ENCODE data around the gene KDM6B.
"Not testable (repeated sequence)": the region's sequence is repeated elsewhere in the genome, so short reads cannot be mapped to it uniquely, and the experiment has no call there.

The KDM6B gene

GRCh38 chr17:7806587-7806986, 27.4 kb upstream of the KDM6B start:
- no peaks in the 10 kb centered on the region for H3K36me3 ChIP-seq (ENCODE audit: control insufficient read depth, insufficient read depth, low read length)
- H3K9me3 ChIP-seq (ENCODE audit: control insufficient read depth, insufficient read depth, low read length): no peaks in the 10 kb centered on the region
- no peak for DNase-seq (ENCODE audit: low read depth, low spot score)
- H3K27me3 ChIP-seq (ENCODE audit: control insufficient read depth, insufficient read depth, low read length): no peaks in the 10 kb centered on the region
- H3K27ac ChIP-seq (ENCODE audit: low read length): no peak overlapping the region
- no peak overlapping the region for H3K4me3 ChIP-seq (ENCODE audit: low read length)
- no peaks in the 10 kb centered on the region for H3K4me1 ChIP-seq (ENCODE audit: control insufficient read depth, insufficient read depth, low read length)
- WGBS (ENCODE audit: insufficient coverage, insufficient read length): no CpG with 5 or more reads among the region's 6 CpGs

- no peaks in the 10 kb centered on the region for H3K9me3 ChIP-seq (ENCODE audit: control insufficient read depth, insufficient read depth, low read length)
- WGBS (ENCODE audit: insufficient coverage, insufficient read length): no CpG with 5 or more reads among the region's 21 CpGs
- no peaks in the 10 kb centered on the region for H3K36me3 ChIP-seq (ENCODE audit: control insufficient read depth, insufficient read depth, low read length)
- H3K27ac ChIP-seq (ENCODE audit: low read length): no peak overlapping the region
- no peak for DNase-seq (ENCODE audit: low read depth, low spot score)
- no peaks in the 10 kb centered on the region for H3K4me1 ChIP-seq (ENCODE audit: control insufficient read depth, insufficient read depth, low read length)
- no peaks in the 10 kb centered on the region for H3K27me3 ChIP-seq (ENCODE audit: control insufficient read depth, insufficient read depth, low read length)
- no peak overlapping the region for H3K4me3 ChIP-seq (ENCODE audit: low read length)
These were observed 26.8 kb upstream of the KDM6B start for GRCh38 chr17:7807206-7807605.

DNA sequence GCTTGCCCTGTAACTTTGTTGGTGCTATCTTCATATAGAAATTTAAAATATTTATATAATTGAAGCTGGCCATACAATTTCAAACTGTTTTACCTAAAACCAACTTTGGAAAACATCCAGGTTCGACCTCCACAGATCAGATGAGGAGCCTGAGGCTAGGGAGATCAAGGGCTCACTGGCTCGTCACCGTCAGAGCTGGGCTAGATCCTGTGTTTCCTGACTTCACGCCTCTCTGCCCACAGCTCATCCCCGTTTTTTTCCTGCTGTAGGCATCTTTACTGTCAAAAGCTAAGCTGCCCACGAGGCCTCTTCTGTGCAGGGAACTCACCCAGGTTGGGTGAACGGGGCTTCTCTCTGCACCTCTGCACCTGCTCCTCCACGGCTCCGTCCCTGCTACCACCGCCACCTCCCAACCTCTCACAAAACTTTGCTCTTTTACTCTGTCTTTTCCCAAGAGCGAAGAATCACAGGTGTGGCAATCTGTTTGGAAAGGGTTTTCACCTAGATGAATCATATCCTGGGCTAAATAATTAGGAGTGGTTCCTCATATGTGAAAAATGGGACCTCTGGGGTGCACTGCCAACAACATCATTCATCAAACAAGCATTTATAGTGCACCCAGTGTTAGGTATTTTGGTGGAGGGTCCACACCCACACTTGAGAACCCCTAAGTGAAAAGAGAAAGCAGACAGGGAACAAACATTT, 24.8 kb upstream of the KDM6B start:
- Histone ChIP-seq H3K36me3 (ENCODE audit: control insufficient read depth, insufficient read depth, low read length) (no peaks in the 10 kb centered on the region), H3K4me3 (ENCODE audit: low read length) (no peak overlapping the region), H3K9me3 (ENCODE audit: control insufficient read depth, insufficient read depth, low read length) (no peaks in the 10 kb centered on the region), H3K4me1 (ENCODE audit: control insufficient read depth, insufficient read depth, low read length) (no peaks in the 10 kb centered on the region), H3K27ac (ENCODE audit: low read length) (no peak overlapping the region), H3K27me3 (ENCODE audit: control insufficient read depth, insufficient read depth, low read length) (no peaks in the 10 kb centered on the region)
- no peak for DNase-seq (ENCODE audit: low read depth, low spot score)
- WGBS (ENCODE audit: insufficient coverage, insufficient read length): no CpG with 5 or more reads among the region's 11 CpGs

GRCh38 chr17:7809791-7810343, 24.1 kb upstream of the KDM6B start:
- H3K27ac ChIP-seq (ENCODE audit: low read length); H3K36me3 ChIP-seq (ENCODE audit: control insufficient read depth, insufficient read depth, low read length); H3K4me1 ChIP-seq (ENCODE audit: control insufficient read depth, insufficient read depth, low read length); H3K27me3 ChIP-seq (ENCODE audit: control insufficient read depth, insufficient read depth, low read length); H3K9me3 ChIP-seq (ENCODE audit: control insufficient read depth, insufficient read depth, low read length); DNase-seq (ENCODE audit: low read depth, low spot score); H3K4me3 ChIP-seq (ENCODE audit: low read length): not testable (repeated sequence)
- no CpG with 5 or more reads among the region's 9 CpGs for WGBS (ENCODE audit: insufficient coverage, insufficient read length)

- DNase-seq (ENCODE audit: low read depth, low spot score): no peak
- Histone ChIP-seq H3K36me3 (ENCODE audit: control insufficient read depth, insufficient read depth, low read length) (no peaks in the 10 kb centered on the region), H3K4me3 (ENCODE audit: low read length) (no peak overlapping the region), H3K27me3 (ENCODE audit: control insufficient read depth, insufficient read depth, low read length) (no peaks in the 10 kb centered on the region), H3K4me1 (ENCODE audit: control insufficient read depth, insufficient read depth, low read length) (no peaks in the 10 kb centered on the region), H3K27ac (ENCODE audit: low read length) (no peak overlapping the region), H3K9me3 (ENCODE audit: control insufficient read depth, insufficient read depth, low read length) (no peaks in the 10 kb centered on the region)
- WGBS (ENCODE audit: insufficient coverage, insufficient read length): no CpG with 5 or more reads among the region's 3 CpGs
These were observed 22.8 kb upstream of the KDM6B start for GRCh38 chr17:7811251-7811650.

DNA sequence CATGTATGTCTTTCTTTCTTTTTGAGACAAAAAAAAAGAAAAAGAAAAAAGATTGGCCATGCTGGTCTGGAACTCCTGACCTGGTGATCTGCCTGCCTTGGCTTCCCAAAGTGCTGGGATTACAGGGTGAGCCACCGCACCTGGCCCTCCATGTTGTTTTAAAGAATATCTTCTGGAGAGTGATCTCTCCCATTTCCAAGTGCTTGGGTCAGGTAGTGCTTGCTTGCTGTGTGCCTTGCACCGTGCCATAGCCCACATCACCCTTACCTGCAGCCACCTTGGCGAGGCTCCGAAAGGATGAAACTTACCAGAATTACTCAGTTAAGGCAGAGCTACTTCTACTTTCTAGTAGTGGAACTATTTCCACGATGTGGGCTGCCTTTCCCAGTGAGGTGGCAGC, 19.0 kb upstream of the KDM6B start:
- no peak for DNase-seq (ENCODE audit: low read depth, low spot score)
- WGBS (ENCODE audit: insufficient coverage, insufficient read length): no CpG with 5 or more reads among the region's 5 CpGs

DNA sequence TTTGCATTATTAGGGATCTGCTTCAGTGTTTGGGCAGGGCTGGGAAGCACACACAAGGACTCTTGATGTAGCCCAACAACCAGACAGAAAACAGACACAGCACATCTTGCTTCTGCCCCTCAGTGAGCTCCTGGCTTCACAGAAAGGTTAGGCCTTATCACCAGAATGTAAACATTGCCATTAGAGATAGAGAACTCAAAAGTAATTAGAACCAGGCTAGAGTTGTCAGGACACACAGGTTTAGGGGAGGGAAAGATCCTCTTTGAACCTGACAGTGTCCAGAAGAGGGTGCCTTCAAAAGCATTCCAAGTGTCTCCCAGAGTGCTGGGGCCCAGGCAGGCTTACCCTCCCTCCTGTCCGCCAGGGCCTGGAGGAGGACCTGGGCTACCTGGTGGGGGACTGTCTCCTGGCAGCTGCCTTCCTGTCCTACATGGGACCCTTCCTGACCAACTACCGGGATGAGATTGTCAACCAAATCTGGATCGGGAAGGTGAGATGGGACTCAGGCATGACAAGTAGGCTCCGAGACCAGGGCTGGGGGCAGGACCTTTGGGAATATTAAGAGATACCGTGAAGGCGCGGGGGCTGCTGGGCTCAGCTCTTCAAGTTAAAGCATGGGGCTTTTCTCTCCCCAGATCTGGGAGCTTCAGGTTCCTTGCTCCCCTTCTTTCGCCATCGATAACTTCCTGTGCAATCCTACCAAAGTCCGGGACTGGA, 16.9 kb upstream of the KDM6B start:
- Histone ChIP-seq H3K4me1 (ENCODE audit: control insufficient read depth, insufficient read depth, low read length) (no peaks in the 10 kb centered on the region; the same call in 1 of the 2 replicates), H3K36me3 (ENCODE audit: control insufficient read depth, insufficient read depth, low read length) (no peaks in the 10 kb centered on the region), H3K4me3 (ENCODE audit: low read length) (no peak overlapping the region), H3K27ac (ENCODE audit: low read length) (no peak overlapping the region), H3K27me3 (ENCODE audit: control insufficient read depth, insufficient read depth, low read length) (no peaks in the 10 kb centered on the region), H3K9me3 (ENCODE audit: control insufficient read depth, insufficient read depth, low read length) (no peaks in the 10 kb centered on the region)
- no CpG with 5 or more reads among the region's 10 CpGs for WGBS (ENCODE audit: insufficient coverage, insufficient read length)
- no peak for DNase-seq (ENCODE audit: low read depth, low spot score)

More for the DNA sequence above, 19.0 kb upstream of the KDM6B start:
- Histone ChIP-seq H3K9me3 (ENCODE audit: control insufficient read depth, insufficient read depth, low read length) (no peaks in the 10 kb centered on the region), H3K27me3 (ENCODE audit: control insufficient read depth, insufficient read depth, low read length) (no peaks in the 10 kb centered on the region), H3K4me1 (ENCODE audit: control insufficient read depth, insufficient read depth, low read length) (no peaks in the 10 kb centered on the region; the same call in 1 of the 2 replicates), H3K4me3 (ENCODE audit: low read length) (no peak overlapping the region), H3K36me3 (ENCODE audit: control insufficient read depth, insufficient read depth, low read length) (no peaks in the 10 kb centered on the region), H3K27ac (ENCODE audit: low read length) (no peak overlapping the region)

GRCh38 chr17:7817643-7817964, 16.4 kb upstream of the KDM6B start:
- no peaks in the 10 kb centered on the region for H3K9me3 ChIP-seq (ENCODE audit: control insufficient read depth, insufficient read depth, low read length)
- no peaks in the 10 kb centered on the region; the same call in 1 of the 2 replicates for H3K4me1 ChIP-seq (ENCODE audit: control insufficient read depth, insufficient read depth, low read length)
- no CpG with 5 or more reads among the region's 9 CpGs for WGBS (ENCODE audit: insufficient coverage, insufficient read length)
- no peak overlapping the region for H3K27ac ChIP-seq (ENCODE audit: low read length)
- H3K27me3 ChIP-seq (ENCODE audit: control insufficient read depth, insufficient read depth, low read length): no peaks in the 10 kb centered on the region
- no peak overlapping the region for H3K4me3 ChIP-seq (ENCODE audit: low read length)
- no peak for DNase-seq (ENCODE audit: low read depth, low spot score)
- no peaks in the 10 kb centered on the region for H3K36me3 ChIP-seq (ENCODE audit: control insufficient read depth, insufficient read depth, low read length)

DNA sequence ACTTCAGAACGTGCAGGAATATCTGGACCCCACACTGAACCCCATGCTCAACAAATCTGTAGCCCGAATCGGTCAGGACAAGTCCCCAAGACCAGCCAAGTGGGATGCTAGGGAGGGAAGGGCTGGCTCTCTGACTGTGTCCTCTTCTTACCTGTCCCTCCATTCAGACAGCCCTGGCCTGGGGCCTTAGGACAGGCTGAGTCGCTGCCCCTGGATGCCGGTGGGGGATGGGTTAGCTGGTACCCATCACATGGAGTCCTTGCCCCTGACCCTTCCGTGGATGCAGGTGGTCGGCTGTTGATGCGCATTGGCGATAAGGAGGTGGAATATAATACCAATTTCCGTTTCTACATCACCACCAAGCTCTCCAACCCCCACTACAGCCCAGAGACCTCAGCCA, 16.0 kb upstream of the KDM6B start:
- H3K9me3 ChIP-seq (ENCODE audit: control insufficient read depth, insufficient read depth, low read length): no peaks in the 10 kb centered on the region
- DNase-seq (ENCODE audit: low read depth, low spot score): no peak
- no peaks in the 10 kb centered on the region; the same call in 1 of the 2 replicates for H3K4me1 ChIP-seq (ENCODE audit: control insufficient read depth, insufficient read depth, low read length)
- H3K4me3 ChIP-seq (ENCODE audit: low read length): no peak overlapping the region
- no CpG with 5 or more reads among the region's 10 CpGs for WGBS (ENCODE audit: insufficient coverage, insufficient read length)
- no peaks in the 10 kb centered on the region for H3K27me3 ChIP-seq (ENCODE audit: control insufficient read depth, insufficient read depth, low read length)
- no peak overlapping the region for H3K27ac ChIP-seq (ENCODE audit: low read length)
- H3K36me3 ChIP-seq (ENCODE audit: control insufficient read depth, insufficient read depth, low read length): no peaks in the 10 kb centered on the region

GRCh38 chr17:7818746-7819645, 15.0 kb upstream of the KDM6B start:
- Histone ChIP-seq H3K4me1 (ENCODE audit: control insufficient read depth, insufficient read depth, low read length) (peaks cover 3% of the 10 kb centered on the region), H3K36me3 (ENCODE audit: control insufficient read depth, insufficient read depth, low read length) (no peaks in the 10 kb centered on the region), H3K4me3 (ENCODE audit: low read length) (no peak overlapping the region), H3K9me3 (ENCODE audit: control insufficient read depth, insufficient read depth, low read length) (no peaks in the 10 kb centered on the region), H3K27me3 (ENCODE audit: control insufficient read depth, insufficient read depth, low read length) (no peaks in the 10 kb centered on the region; the same call in 1 of the 2 replicates), H3K27ac (ENCODE audit: low read length) (no peak overlapping the region)
- DNase-seq (ENCODE audit: low read depth, low spot score): no peak
- no CpG with 5 or more reads among the region's 27 CpGs for WGBS (ENCODE audit: insufficient coverage, insufficient read length)

Measured in iPS DF 6.9 (cell line).